ENCODE data around the gene PDCL2. TPM values are rescaled to one million over a fixed set of nuclear protein-coding genes. Genes with fewer than 3 reads are reported as not detected.

Gene PDCL2
- total and polyA plus RNA-seq, 2 experiments from 2014 or later, result 0.35 to 1.9 TPM

- H3K27me3 Mint-ChIP-seq (ENCODE audit: insufficient read depth, low read depth, poor library complexity), result no peaks in the 10 kb centered on the region
- TF ChIP-seq REST (IDR thresholded peaks at IDR 0.05; ENCODE audit: unreplicated experiment) (no peak), POLR2AphosphoS5 (IDR thresholded peaks at IDR 0.05; ENCODE audit: low read depth) (no peak), ETS1 (IDR thresholded peaks at IDR 0.05) (no peak), CREB1 (CRISPR knock-in tag; IDR thresholded peaks at IDR 0.05; ENCODE audit: low read depth) (no peak), ZNF114 (CRISPR knock-in tag; IDR thresholded peaks at IDR 0.05) (no peak), EZH2phosphoT487 (IDR thresholded peaks at IDR 0.05; ENCODE audit: unreplicated experiment) (no peak), ZNF462 (CRISPR knock-in tag; IDR thresholded peaks at IDR 0.05) (no peak), ZNF331 (CRISPR knock-in tag; IDR thresholded peaks at IDR 0.05; ENCODE audit: low read depth) (no peak), EZH2 (IDR thresholded peaks at IDR 0.05; ENCODE audit: low read depth, unreplicated experiment) (no peak), NANOG (IDR thresholded peaks at IDR 0.05; ENCODE audit: borderline replicate concordance) (no peak), CTCF (conservative IDR thresholded peaks at IDR 0.05; ENCODE audit: low read depth in 2 of 2) (no peak), STAT1 (IDR thresholded peaks at IDR 0.05; ENCODE audit: unreplicated experiment) (no peak), JUNB (IDR thresholded peaks at IDR 0.05; ENCODE audit: unreplicated experiment) (no peak)
- H3K27ac ChIP-seq (ENCODE audit: low read depth), result no peak overlapping the region
- H2AFZ ChIP-seq, result no peak overlapping the region
- H3K4me3 ChIP-seq, result no peak overlapping the region
- no peak overlapping the region for H3K4me2 ChIP-seq
- no peaks in the 10 kb centered on the region for H3K9me2 ChIP-seq (ENCODE audit: insufficient read depth)
- H3K4me1 Mint-ChIP-seq, result peaks cover 13% of the 10 kb centered on the region
- no peak overlapping the region for H3K27ac Mint-ChIP-seq
- peaks cover 10% of the 10 kb centered on the region; the same call in 1 of the 2 replicates for H3K4me1 ChIP-seq (ENCODE audit: insufficient read depth)
- peaks cover 14% of the 10 kb centered on the region for H3K36me3 Mint-ChIP-seq (ENCODE audit: low read depth)
- no peaks in the 10 kb centered on the region for H3K9me3 Mint-ChIP-seq
- peaks cover 64% of the 10 kb centered on the region for H3K79me2 ChIP-seq (replicated peaks; ENCODE audit: insufficient read depth)
- ATAC-seq, result no peak
- DNase-seq (ENCODE audit: low spot score), result no peak
- H3F3A ChIP-seq (replicated peaks; ENCODE audit: low read depth), result no peaks in the 10 kb centered on the region
- H3K27me3 ChIP-seq (ENCODE audit: insufficient read depth), result no peaks in the 10 kb centered on the region
- H4K20me1 ChIP-seq (replicated peaks; ENCODE audit: insufficient read depth), result 0 out of 2 replicates have a peak, but pooled peaks cover 3% of the 10 kb centered on the region
- H3K36me3 ChIP-seq (ENCODE audit: insufficient read depth), result no peaks in the 10 kb centered on the region
- no peak overlapping the region for H3K4me3 Mint-ChIP-seq
Observed at GRCh38 chr4:55510685-55511084, 81.4 kb downstream of the PDCL2 start.

All from GM23338 (cell line).